Measurements from ENCODE around the gene GZMM.

- TF ChIP-seq POLR2A (IDR thresholded peaks at IDR 0.05) (peak in 1 of 2 donors; percentile 39), CTCF (IDR thresholded peaks at IDR 0.05) (peak; percentile 15 to 60 (median 48))
These were observed 11.1 kb upstream of the GZMM start for GRCh38 chr19:532561-533363.

All from adrenal gland (tissue), 5 donors.